Hematopoietic multipotent progenitor cell treated with erythropoietin and hydrocortisone succinate and interleukin-3 and kit ligand, for 4 days (in vitro differentiated cells): ENCODE measurements around the gene HNRNPCL1.
"Not testable (repeated sequence)": the region's sequence is repeated elsewhere in the genome, so short reads cannot be mapped to it uniquely, and the experiment has no call there.

ENCODE experiments used
- DNase-seq: peaks from one replicate; pipeline ENCODE4 v3.0.0-alpha.2; 2015

The HNRNPCL1 gene

GRCh38 chr1:12848620-12849019, at the start of gene HNRNPCL1:
Gene HNRNPCL1, minus strand, starts transcription at chr1:12848720. Its CDS starts 431 bp downstream, at chr1:12848289.
- not testable (repeated sequence) for DNase-seq

DNA sequence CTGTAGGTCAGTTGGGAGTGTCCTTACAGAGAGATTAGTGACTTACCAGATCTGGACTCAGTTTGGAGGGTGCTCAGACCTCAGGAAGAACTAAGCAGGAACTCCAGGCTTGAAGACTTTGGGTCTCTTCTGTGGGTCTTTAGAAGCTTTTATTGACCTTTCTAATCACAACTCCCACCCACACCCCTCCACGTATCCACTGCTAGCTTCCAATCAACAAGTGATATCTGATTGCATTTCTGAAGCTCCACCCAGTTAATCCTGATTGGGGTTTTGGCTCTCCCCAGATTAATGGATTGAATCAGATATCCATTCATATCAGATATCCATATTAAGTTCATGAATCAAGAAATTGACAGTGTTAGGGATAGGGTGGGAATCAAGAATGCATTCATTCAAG, 49.6 kb upstream of the HNRNPCL1 start, which contains the start of gene PRAMEF10:
PRAMEF10 (minus strand) TSS at position 101 of the 400 bp plus-strand sequence. CDS start 2,423 bp downstream, outside the sequence.
- DNase-seq: not testable (repeated sequence)

DNA sequence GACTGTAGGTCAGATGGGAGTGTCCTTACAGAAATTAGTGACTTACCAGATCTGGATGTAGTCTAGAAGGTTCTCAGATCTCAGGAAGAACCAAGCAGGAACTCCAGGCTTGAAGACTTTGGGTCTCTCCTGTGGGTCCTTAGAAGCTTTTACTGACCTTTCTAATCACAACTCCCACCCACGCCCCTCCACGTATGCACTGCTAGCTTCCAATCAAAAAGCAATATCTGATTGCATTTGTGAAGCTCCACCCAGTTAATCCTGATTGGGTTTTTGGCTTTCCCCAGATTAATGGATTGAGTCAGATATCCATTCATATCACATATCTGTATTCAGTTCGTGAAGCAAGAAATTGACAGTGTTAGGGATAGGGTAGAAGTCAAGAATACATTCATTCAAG, 37.6 kb upstream of the HNRNPCL1 start, which contains the start of gene PRAMEF4:
PRAMEF4 (minus strand) TSS at position 101 of the 400 bp plus-strand sequence. CDS start 2,807 bp downstream, outside the sequence.
- DNase-seq: not testable (repeated sequence)

DNA sequence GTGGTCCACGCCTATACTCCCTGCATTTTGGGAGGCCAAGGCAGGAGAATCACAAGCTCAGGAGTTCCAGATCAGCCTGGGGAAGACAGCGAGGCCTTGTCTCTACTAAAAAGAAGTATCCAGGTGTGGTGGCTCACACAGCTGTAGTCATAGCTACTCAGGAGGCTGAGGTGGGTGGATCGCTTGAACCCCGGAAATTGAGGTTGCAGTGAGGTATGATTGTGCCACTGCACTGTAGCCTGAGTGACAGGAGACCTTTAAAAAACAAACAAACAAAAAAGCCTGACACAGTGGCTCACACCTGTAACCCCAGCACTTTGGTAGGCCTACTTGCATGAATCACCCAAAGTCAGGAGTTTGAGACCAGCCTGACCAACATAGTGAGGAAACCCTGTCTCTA, 29.9 kb upstream of the HNRNPCL1 start:
- DNase-seq: not testable (repeated sequence)

- DNase-seq: not testable (repeated sequence)
Measured at GRCh38 chr1:12863131-12863880, 14.8 kb upstream of the HNRNPCL1 start.

- DNase-seq: not testable (repeated sequence)
Measured at GRCh38 chr1:12856786-12857185, 8.3 kb upstream of the HNRNPCL1 start, which contains the start of gene PRAMEF2. Gene PRAMEF2, plus strand, starts transcription at chr1:12857086. Its CDS starts 1,924 bp downstream, at chr1:12859010.

DNA sequence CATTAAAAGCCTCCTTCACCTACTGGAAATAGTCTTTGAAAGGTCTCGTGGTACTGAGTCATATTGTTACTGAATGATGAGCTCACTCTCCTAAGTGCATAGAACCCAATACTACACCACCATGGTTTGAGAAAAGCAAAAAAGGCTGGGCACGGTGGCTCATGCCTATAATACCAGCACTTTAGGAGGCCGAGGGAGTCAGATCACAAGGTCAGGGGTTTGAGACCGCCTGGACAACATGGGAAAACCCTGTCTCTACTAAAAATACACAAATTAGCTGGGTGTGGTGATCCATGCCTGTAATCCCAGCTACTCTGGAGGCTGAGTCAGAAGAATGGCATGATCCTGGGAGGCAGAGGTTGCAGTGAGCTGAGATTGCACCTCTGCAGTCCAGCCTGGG, 3.3 kb upstream of the HNRNPCL1 start:
- DNase-seq: no peak

GRCh38 chr1:12833251-12833650, 15.3 kb downstream of the HNRNPCL1 start:
- DNase-seq: not testable (repeated sequence)

GRCh38 chr1:12831310-12831709, 17.2 kb downstream of the HNRNPCL1 start, which contains the start of gene PRAMEF11:
Gene PRAMEF11, minus strand, starts transcription at chr1:12831410. Its CDS starts 2,621 bp downstream, at chr1:12828789.
- not testable (repeated sequence) for DNase-seq

DNA sequence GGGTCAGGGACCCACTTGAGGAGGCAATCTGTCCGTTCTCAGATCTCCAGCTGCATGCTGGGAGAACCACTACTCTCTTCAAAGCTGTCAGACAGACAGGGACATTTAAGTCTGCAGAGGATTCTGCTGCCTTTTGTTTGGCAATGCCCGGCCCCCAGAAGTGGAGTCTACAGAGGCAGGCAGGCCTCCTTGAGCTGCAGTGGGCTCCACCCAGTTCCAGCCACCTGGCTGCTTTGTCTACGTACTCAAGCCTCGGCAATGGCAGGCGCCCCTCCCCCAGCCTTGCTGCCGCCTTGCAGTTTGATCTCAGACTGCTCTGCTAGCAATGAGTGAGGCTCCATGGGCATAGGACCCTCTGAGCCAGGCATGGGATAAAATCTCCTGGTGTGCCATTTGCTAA, 29.5 kb downstream of the HNRNPCL1 start:
- not testable (repeated sequence) for DNase-seq

DNA sequence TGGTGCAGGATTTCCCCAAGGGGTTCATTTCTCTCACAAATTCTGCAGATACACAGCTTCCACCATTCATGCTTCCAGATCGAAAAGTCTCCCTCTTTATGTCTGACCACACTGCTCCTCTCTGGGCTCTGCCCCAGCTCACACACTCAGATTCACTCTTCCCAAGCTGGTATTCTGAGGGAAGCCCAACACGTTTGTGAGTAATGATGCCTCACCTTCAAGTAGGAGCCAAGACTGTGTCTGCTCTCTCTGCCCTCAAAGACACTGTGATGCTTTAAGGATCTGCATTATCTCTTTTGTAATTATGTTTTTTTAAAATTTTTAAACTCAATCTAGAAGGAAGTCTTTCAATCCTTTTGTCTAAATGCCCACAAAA, 37.1 kb downstream of the HNRNPCL1 start:
- DNase-seq: no peak

- no peak for DNase-seq
Measured at GRCh38 chr1:12810691-12811408, 37.7 kb downstream of the HNRNPCL1 start.

GRCh38 chr1:12809933-12810332, 38.6 kb downstream of the HNRNPCL1 start:
- no peak for DNase-seq

DNA sequence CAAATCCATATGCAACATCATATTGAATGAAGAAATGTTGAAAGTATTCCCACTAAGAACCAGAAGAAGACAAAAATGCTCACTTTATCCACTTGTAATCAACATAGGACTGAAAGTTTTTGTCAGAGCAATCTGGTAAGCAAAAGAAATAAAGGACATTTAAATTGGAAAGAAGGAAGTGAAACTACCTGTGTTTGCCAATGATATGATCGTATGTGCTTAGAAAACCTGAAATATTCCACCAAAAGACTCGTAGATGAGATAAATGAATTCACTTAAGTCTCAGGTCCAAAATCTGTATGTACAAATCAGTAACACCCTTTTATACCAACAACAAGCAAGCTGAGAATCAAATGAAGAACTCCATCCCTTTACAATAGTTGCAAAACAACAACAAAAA, 48.8 kb downstream of the HNRNPCL1 start:
- DNase-seq: no peak

DNA sequence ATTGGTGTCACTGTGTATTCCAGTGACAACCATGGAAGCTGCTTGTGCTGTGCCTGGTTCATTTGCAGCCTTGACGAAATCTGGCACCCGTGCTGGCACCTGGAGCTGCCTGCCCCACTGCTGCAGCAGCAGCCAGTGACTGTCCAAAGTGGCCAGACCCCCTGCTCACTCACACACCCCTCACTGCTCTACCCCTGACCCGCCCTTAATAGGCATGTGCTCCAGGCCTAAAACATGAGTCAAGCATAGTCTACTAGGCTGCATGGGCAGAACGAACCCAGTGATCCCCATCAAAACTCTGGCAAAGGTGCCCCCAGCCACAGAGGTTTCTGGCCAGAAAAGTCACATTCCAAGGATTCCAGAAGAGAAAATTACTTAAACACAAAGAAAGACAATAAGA, 49.6 kb downstream of the HNRNPCL1 start:
- DNase-seq: no peak
